ENCODE results near the gene APOBEC3B. TPM values are rescaled to one million over a fixed set of nuclear protein-coding genes. Genes with fewer than 3 reads are reported as not detected.

Gene APOBEC3B
- polyA plus RNA-seq, 1 donor from 2014 or later, result not detected

DNA sequence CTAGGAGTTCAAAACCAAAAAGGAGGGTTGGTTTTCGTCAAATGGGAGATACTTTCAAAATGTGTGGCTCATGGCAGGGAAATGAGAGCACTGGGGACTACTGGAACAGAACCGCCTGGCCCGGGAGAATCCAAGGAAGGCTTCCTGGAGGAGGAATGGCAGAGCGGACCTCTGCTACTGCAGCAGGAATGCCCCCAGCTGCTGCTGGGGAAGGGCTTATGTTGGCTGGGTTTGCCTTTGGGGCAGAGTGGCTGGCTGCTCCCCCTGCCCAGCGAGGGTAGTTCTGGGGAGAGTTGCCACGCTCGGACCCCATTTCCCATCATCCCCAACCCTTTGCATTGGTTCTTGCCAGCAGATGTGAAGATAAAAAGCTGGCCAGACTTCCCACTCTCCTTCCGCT is 35.4 kb upstream of the APOBEC3B start:
- no peak overlapping the region for H3K27ac ChIP-seq (ENCODE audit: low read length)
- H3K79me2 ChIP-seq (replicated peaks; ENCODE audit: insufficient read depth, low read length), result no peaks in the 10 kb centered on the region
- no peaks in the 10 kb centered on the region for H3K36me3 ChIP-seq (ENCODE audit: insufficient read depth, low read length)
- H3K9me3 ChIP-seq (ENCODE audit: low read length), result no peaks in the 10 kb centered on the region
- no peaks in the 10 kb centered on the region for H3K27me3 ChIP-seq (ENCODE audit: insufficient read depth, low read depth, low read length)
- no peaks in the 10 kb centered on the region for H3F3A ChIP-seq (ENCODE audit: insufficient read depth, low read length, poor library complexity, severe bottlenecking)
- no peak overlapping the region for H2AFZ ChIP-seq (ENCODE audit: low read depth, low read length)
- TF ChIP-seq EP300 (conservative IDR thresholded peaks at IDR 0.05; ENCODE audit: poor library complexity, severe bottlenecking) (no peak), EZH2 (IDR thresholded peaks at IDR 0.05; ENCODE audit: borderline replicate concordance, insufficient read depth, low read length, poor library complexity, severe bottlenecking) (no peak), MXI1 (conservative IDR thresholded peaks at IDR 0.05; ENCODE audit: poor library complexity, severe bottlenecking) (no peak), POLR2AphosphoS5 (IDR thresholded peaks at IDR 0.05) (no peak), RAD21 (conservative IDR thresholded peaks at IDR 0.05) (no peak), SMC3 (conservative IDR thresholded peaks at IDR 0.05; ENCODE audit: poor library complexity) (no peak), TAF1 (IDR thresholded peaks at IDR 0.05; ENCODE audit: low read depth) (no peak)
- TF ChIP-seq, protein P1, sequence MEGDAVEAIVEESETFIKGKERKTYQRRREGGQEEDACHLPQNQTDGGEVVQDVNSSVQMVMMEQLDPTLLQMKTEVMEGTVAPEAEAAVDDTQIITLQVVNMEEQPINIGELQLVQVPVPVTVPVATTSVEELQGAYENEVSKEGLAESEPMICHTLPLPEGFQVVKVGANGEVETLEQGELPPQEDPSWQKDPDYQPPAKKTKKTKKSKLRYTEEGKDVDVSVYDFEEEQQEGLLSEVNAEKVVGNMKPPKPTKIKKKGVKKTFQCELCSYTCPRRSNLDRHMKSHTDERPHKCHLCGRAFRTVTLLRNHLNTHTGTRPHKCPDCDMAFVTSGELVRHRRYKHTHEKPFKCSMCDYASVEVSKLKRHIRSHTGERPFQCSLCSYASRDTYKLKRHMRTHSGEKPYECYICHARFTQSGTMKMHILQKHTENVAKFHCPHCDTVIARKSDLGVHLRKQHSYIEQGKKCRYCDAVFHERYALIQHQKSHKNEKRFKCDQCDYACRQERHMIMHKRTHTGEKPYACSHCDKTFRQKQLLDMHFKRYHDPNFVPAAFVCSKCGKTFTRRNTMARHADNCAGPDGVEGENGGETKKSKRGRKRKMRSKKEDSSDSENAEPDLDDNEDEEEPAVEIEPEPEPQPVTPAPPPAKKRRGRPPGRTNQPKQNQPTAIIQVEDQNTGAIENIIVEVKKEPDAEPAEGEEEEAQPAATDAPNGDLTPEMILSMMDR (IDR thresholded peaks at IDR 0.05; ENCODE audit: poor library complexity, severe bottlenecking), result no peak
- TF ChIP-seq, protein P2, sequence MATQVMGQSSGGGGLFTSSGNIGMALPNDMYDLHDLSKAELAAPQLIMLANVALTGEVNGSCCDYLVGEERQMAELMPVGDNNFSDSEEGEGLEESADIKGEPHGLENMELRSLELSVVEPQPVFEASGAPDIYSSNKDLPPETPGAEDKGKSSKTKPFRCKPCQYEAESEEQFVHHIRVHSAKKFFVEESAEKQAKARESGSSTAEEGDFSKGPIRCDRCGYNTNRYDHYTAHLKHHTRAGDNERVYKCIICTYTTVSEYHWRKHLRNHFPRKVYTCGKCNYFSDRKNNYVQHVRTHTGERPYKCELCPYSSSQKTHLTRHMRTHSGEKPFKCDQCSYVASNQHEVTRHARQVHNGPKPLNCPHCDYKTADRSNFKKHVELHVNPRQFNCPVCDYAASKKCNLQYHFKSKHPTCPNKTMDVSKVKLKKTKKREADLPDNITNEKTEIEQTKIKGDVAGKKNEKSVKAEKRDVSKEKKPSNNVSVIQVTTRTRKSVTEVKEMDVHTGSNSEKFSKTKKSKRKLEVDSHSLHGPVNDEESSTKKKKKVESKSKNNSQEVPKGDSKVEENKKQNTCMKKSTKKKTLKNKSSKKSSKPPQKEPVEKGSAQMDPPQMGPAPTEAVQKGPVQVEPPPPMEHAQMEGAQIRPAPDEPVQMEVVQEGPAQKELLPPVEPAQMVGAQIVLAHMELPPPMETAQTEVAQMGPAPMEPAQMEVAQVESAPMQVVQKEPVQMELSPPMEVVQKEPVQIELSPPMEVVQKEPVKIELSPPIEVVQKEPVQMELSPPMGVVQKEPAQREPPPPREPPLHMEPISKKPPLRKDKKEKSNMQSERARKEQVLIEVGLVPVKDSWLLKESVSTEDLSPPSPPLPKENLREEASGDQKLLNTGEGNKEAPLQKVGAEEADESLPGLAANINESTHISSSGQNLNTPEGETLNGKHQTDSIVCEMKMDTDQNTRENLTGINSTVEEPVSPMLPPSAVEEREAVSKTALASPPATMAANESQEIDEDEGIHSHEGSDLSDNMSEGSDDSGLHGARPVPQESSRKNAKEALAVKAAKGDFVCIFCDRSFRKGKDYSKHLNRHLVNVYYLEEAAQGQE (IDR thresholded peaks at IDR 0.05; ENCODE audit: borderline replicate concordance), result no peak
- H3K9ac ChIP-seq (ENCODE audit: low read length), result no peak overlapping the region
- H4K20me1 ChIP-seq (ENCODE audit: insufficient read depth), result no peaks in the 10 kb centered on the region
- H3K4me3 ChIP-seq (ENCODE audit: low read length), result no peak overlapping the region
- no peaks in the 10 kb centered on the region for H3K9me2 ChIP-seq (ENCODE audit: insufficient read depth, low read length)
- no peak overlapping the region for H3K4me2 ChIP-seq (ENCODE audit: low read length)

DNA sequence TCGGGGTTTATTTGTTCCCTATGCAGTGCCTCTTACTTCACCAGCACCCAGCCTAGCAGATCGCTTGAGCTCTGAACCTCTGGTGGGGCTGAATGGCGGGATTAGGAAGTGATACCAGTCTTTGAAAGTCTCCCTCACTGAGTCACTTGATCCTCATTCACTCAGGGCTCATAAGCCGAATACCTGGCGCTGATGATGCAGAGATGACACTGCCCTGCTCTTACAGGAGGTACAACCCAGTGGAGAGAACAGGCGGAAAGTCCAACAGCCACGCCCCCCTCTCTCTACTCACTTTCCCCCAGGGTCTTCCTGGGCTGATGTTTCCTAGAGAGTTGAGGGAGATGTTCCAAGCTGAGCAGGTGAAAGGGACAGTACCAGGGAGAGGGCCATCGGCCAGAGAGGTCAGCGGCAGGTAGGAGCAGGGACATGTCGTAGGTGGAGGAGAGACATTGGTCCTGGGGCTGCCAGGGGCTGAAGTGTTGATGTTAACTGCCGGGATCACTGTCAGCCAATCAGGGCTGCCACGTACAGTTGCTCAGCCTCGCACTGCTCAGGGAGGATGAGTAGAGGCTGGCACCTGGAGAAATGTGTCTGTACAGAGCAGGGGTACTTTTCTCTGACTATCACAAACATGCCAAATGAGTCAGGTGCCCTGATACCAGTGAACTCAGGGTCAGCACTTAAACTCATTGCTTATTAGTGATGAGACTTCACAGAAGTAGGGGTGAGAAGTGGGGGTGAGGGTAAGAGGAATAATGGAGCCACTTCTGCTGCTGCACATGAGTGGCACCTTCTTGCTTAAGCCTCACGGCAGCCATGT is 34.6 kb upstream of the APOBEC3B start:
- Histone ChIP-seq H3K9me2 (ENCODE audit: insufficient read depth, low read length) (no peaks in the 10 kb centered on the region), H3F3A (ENCODE audit: insufficient read depth, low read length, poor library complexity, severe bottlenecking) (no peaks in the 10 kb centered on the region), H4K20me1 (ENCODE audit: insufficient read depth) (no peaks in the 10 kb centered on the region), H3K27ac (ENCODE audit: low read length) (no peak overlapping the region), H3K9ac (ENCODE audit: low read length) (no peak overlapping the region), H3K4me3 (ENCODE audit: low read length) (no peak overlapping the region), H3K27me3 (ENCODE audit: insufficient read depth, low read depth, low read length) (no peaks in the 10 kb centered on the region), H3K4me2 (ENCODE audit: low read length) (no peak overlapping the region), H3K9me3 (ENCODE audit: low read length) (no peaks in the 10 kb centered on the region), H3K79me2 (replicated peaks; ENCODE audit: insufficient read depth, low read length) (no peaks in the 10 kb centered on the region), H3K36me3 (ENCODE audit: insufficient read depth, low read length) (no peaks in the 10 kb centered on the region), H2AFZ (ENCODE audit: low read depth, low read length) (no peak overlapping the region)
- TF ChIP-seq, protein P2 (IDR thresholded peaks at IDR 0.05; ENCODE audit: borderline replicate concordance), result no peak
- TF ChIP-seq, protein P1 (IDR thresholded peaks at IDR 0.05; ENCODE audit: poor library complexity, severe bottlenecking), result no peak
- TF ChIP-seq SMC3 (conservative IDR thresholded peaks at IDR 0.05; ENCODE audit: poor library complexity), result no peak
- TF ChIP-seq TAF1 (IDR thresholded peaks at IDR 0.05; ENCODE audit: low read depth), result no peak
- TF ChIP-seq EZH2 (IDR thresholded peaks at IDR 0.05; ENCODE audit: borderline replicate concordance, insufficient read depth, low read length, poor library complexity, severe bottlenecking), result no peak
- TF ChIP-seq EP300 (conservative IDR thresholded peaks at IDR 0.05; ENCODE audit: poor library complexity, severe bottlenecking), result no peak
- no peak for TF ChIP-seq RAD21 (conservative IDR thresholded peaks at IDR 0.05)
- TF ChIP-seq POLR2AphosphoS5 (IDR thresholded peaks at IDR 0.05), result no peak
- TF ChIP-seq MXI1 (conservative IDR thresholded peaks at IDR 0.05; ENCODE audit: poor library complexity, severe bottlenecking), result no peak

All from neural cell (in vitro differentiated cells).